CD4-positive, alpha-beta T cell treated with Interleukin-15 for 1 hour (primary cell): ENCODE data around the gene SMARCD3.

Source experiments
- DNase-seq: peaks from one replicate; pipeline ENCODE4 v3.0.0-alpha.2; 2020

SMARCD3 gene

DNA sequence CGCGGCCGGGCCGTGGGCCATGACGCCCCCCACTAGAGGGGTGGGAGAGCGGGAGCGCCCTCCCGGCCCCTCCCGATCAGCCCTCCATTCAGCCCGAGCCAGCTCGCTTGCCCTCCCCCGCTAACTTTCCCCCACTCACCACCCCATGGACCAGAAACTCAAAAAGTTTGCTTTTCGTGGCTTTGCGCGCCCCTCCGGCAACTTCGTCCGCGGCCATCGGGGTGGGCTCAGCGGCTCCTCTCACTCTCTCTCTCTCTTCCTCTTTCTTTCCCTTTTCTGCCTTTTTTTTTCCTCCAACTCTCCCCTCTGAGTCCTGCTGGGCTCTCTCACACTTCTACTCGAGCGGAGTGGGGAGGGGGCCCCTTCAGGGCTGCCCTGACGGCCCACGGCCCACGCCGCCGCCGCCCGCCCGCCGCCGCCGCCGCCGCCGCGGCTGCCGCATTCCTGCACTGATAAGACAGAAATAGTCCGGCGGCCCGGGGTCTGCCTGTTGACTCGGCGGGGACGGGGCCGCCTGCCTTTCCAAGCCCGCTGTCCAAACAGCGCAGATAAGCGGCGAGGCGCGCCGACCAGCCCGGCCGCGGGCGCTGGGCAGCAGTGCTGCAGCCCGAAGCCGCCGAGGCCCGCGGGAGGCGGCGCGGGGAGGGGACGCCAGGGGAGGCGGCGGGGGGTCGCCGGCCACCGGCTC lies at the start of gene SMARCD3:
Gene SMARCD3, minus strand, starts transcription at position 349 of the 688 bp plus-strand sequence. Its CDS starts 132 bp downstream, at position 217.
- DNase-seq = no peak

DNA sequence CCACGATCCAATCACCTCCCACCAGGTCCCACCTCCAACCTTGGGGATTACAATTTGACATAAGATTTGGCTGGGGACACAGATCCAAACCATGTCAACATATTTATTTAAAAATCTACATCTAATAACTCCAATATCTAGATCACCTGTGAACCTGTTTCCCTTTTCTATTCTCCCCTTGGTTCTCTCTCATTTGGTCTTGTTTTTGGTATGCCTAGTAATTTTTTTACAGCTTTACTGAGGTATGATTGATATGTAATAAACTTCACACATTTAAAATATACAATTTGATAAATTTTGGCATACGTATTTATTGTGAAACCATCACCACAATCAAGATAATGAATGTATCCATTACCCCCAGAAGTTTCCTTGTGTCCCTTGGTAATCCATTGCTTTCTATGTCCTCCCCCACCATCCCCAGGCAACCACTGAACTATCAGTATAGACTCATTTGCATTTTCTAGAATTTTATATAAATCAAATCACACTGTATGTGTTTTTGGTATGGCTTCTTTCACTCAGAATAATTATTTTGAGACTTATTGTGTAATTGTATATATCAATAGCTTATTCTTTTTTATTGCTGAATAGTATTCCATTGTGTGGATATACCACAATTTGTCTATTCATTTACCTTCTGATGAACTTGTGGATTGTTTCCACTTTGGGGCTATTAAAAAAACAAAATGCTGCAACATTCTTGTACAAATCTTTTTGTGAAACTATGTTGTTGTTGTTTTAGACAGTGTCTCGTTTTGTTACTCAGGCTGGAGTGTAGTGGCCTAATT lies 47.9 kb upstream of the SMARCD3 start:
- no peak for DNase-seq

GRCh38 chr7:151292850-151293249 lies 44.4 kb upstream of the SMARCD3 start:
- no peak for DNase-seq

DNA sequence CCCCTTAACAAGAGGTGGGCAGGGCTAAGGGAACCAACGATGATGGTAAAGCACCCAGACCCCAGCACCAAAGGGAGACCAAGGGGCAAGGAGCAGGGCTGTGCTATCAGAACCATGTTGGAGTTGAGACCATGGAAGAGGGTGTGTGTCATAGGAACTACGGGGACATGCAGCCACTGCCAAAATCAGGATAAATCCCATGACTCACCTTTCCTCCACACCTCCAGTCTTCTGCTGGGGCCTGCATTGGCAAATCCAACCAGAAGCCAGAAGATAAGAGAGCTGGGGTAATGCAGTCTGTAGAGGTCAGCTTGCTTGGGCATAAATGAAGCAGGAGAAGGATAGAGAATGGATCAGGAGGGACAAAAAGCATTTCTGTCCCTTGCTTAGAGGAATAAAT lies 42.7 kb upstream of the SMARCD3 start:
- no peak for DNase-seq

DNA sequence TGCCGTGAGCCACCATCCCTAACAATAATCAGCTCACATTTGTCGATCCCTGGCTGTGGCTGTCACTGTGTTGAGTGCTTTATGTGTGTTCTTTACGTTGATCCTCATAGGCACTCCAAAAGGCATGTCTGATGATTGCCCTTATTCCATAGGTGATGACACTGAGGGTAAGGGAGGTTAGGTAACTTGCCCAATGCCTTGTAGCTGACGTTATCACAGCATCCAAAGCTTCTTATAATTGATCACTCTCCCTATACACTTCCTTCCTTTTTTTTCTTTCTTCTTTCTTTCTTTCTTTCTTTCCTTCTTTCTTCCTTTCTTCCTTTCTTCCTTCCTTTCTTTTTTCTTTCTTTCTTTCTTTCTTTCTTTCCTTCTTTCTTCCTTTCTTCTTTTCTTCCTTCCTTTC lies 41.9 kb upstream of the SMARCD3 start:
- DNase-seq = no peak

- DNase-seq = no peak
Measured at GRCh38 chr7:151289891-151290290, 41.4 kb upstream of the SMARCD3 start.

DNA sequence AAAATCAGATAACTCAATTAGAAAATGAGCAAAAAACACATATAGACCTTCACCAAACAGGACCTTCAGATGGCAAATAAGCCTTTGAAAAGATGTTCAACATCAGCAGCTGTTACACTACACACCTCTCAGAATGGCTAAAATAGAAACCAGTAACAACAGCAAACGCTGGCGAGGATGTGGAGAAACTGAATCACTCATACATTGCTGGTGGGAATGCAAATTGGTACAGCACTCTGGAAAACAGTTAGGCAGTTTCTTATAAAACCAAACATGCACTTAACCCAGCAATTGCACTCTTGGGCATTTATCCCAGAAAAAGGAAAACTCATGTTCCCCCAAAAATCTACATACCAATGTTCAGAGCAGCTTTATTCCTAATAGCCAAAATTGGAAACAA lies 37.7 kb upstream of the SMARCD3 start:
- no peak for DNase-seq

GRCh38 chr7:151283302-151283701 lies 34.8 kb upstream of the SMARCD3 start:
- no peak for DNase-seq

DNA sequence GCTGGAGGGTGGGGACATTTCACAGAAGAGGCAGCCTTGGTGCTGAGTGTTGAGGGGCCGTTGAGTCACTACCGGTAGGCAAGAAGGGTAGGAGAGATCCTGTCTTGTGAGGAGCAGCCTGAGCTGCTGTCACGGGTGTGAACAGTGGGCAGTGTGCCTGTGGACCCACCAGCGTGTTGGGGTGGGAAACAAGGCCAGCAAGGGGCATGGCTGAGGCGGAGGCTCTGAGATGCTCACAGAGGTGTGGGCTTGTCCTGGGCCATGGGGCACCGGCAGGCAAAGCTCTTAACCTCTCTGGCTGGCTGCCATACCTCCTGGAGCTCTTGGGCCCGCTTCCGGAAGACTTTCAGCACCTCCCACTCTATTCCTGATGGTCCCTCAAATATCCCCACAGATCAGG lies 33.6 kb upstream of the SMARCD3 start:
- no peak for DNase-seq

DNA sequence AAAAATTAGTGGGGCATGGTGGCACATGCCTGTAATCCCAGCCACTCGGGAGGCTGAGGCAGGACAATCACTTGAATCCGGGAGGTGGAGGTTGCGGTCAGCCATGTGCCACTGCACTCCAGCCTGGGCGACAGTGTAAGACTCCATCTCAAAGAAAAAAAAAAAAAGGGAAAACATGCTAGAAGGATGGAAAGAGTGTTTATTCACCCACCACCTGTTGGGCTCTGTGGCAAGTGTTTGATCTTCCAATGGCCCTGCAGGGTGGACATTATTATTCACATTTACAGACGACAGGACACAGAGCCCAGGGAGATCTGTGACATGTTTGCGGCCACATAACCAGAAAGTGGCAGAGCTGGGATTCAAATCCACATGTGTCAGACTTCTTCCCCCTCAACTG lies 33.2 kb upstream of the SMARCD3 start:
- DNase-seq = no peak

- DNase-seq = no peak
Measured at GRCh38 chr7:151280388-151281019, 32.0 kb upstream of the SMARCD3 start.

DNA sequence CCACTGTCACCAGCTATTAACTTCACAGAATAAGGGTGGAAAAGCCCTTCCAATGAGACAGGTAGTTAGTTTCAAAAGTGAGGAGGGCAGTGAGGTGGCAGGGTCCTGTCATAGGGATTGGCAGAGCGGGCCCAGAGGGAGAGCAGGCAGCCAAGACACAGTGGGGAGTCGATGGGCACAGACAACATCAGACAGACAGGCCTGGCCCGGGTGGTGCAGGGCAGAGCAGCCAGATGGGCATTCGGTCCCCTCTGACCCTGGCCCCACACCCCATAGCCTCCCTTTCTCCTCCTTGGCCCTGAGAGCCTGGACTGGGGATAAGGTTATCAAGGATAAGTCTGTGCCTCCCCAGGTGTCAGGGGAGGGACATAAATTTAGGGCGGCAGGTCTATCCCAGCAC lies 31.4 kb upstream of the SMARCD3 start:
- no peak for DNase-seq

DNA sequence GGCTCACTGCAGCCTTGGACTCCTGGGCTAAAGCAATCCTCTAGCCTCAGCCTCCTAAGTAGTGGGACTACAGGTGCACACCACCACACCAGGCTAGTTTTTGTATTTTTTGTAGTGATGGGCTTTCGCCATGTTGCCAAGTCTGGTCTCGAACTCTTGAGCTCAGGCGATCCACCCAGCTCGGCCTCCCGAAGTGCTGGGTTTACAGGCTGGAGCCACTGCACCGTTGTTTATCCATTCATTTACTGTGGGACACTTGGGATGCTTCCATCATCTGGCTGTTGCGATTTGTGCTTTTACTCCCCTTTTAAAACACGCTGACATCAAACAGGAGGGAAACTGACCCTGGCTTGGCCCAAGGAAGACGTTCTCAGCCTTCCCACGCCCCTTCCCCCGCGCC lies 30.5 kb upstream of the SMARCD3 start:
- no peak for DNase-seq

- DNase-seq = no peak
Measured at GRCh38 chr7:151277631-151278030, 29.1 kb upstream of the SMARCD3 start.

- DNase-seq = peak; percentile 52
Measured at GRCh38 chr7:151276666-151277590, 28.4 kb upstream of the SMARCD3 start.

GRCh38 chr7:151275813-151276577 lies 27.5 kb upstream of the SMARCD3 start:
- DNase-seq = peak; percentile 37

DNA sequence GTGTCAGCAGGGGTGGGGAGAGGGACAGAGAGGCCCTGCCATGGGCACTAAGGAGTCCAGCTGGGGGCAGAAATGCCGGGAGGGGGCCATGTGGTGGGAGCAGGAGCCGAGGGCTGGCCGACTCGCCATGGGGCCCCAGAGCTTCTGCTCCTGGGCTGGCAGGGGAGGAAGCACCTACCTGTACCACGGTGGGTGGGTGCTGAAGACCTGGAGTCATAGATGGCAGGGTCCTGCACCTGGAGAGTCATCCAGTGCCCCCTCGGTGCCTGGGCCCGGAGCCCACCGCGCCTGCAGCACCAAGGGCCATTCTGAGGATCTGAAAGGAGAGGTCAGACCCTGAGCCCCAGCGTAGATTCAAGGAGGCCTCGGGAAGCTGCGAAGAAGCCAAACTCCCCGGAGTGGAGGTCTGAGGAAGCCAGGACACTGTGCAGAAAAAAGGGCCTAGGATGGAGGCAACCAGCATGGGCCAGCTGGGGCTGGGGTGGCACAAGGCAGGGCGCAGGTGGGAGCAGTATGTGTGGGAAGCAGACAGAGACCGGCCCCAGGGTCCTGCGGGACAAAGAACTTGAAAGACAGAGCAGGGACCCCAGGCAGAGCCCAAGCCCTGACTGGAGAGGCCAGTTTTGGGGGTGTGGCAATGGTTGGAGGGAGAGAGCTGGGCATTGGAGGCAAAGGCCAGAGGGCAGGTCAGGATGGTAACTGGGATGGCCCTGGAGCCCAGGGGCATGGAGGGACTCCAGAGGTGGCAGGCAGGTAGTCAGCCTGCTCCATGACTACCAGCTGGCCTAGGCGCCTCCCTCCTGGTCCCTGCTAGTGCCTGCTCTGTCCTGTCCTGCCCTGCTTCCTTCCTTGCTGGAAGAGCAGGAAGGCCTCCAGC lies 26.7 kb upstream of the SMARCD3 start:
- DNase-seq = no peak

DNA sequence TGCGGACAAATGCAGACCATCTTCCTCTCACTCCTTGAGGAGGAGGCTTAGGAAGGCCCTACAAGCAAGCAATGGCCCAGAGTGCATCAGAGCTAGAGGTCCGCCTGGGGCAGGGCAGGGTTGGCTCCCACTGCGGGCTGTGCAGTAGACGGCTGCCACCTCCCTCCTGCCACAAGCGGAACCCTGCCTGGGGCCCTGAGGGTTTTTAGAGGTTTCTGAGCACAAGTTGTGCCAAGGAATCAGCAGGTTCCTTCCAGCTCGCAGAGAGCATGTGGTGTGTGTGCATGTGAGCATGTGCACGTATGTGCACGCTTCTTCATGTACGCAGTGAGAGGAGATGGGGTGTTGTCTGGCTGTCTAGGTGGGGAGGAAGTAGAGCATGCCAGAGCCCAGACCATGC lies 25.9 kb upstream of the SMARCD3 start:
- no peak for DNase-seq

- DNase-seq = peak; percentile 36
Measured at GRCh38 chr7:151273651-151274390, 25.3 kb upstream of the SMARCD3 start.

GRCh38 chr7:151272877-151273276 lies 24.4 kb upstream of the SMARCD3 start:
- no peak for DNase-seq
